Nephron progenitor cell (in vitro differentiated cells): ENCODE measurements around the gene FNDC3B.

Experiments used
- DNase-seq: peaks from one replicate; pipeline ENCODE4 v3.0.0; 2021
- H3K27ac Mint-ChIP-seq: 2 replicates; pipeline ENCODE4 v1.8.0; 2021; ENCODE audit warnings: mild to moderate bottlenecking, moderate library complexity, mixed read lengths
- H3K27me3 Mint-ChIP-seq: 2 replicates; pipeline ENCODE4 v1.8.0; 2021; ENCODE audit warnings: mild to moderate bottlenecking, low read depth, mixed read lengths; ENCODE audit not compliant: poor library complexity
- H3K36me3 Mint-ChIP-seq: 2 replicates; pipeline ENCODE4 v1.8.0; 2021; ENCODE audit warnings: low read depth, mixed read lengths
- H3K4me1 Mint-ChIP-seq: 2 replicates; pipeline ENCODE4 v1.8.0; 2021; ENCODE audit warnings: mixed read lengths
- H3K4me3 Mint-ChIP-seq: 2 replicates; pipeline ENCODE4 v1.8.0; 2021; ENCODE audit warnings: mild to moderate bottlenecking, moderate library complexity, mixed read lengths
- H3K9me3 Mint-ChIP-seq: 2 replicates; pipeline ENCODE4 v1.8.0; 2021; ENCODE audit warnings: mild to moderate bottlenecking, moderate library complexity, mixed read lengths
- TF ChIP-seq, protein P1 (sequence below): fragments of 200-600 bp; sonication (generic); IDR thresholded peaks from 2 replicates; pipeline ENCODE4 v1.5.0; 2021; ENCODE audit warnings: antibody characterized with exemption

The FNDC3B gene

DNA sequence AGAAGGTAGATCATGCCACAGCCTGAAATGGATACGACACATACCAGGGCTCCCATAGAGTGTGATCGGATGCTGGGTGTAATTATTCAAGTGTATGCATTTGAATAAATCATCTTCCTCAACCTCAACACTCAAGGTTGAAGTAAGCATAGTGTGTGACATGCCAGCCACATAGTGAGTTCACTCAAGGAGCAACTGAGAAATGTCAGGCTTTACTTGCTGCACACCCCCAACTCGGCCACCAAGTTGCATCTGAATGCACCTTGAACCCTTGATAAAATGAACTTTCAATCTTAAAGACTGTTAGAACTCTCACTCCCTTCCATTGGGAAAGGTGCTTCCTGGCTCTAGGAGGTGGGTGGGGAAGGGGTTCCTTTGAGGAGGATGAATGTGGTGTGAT lies 287.6 kb downstream of the FNDC3B start:
- TF ChIP-seq, protein P1, sequence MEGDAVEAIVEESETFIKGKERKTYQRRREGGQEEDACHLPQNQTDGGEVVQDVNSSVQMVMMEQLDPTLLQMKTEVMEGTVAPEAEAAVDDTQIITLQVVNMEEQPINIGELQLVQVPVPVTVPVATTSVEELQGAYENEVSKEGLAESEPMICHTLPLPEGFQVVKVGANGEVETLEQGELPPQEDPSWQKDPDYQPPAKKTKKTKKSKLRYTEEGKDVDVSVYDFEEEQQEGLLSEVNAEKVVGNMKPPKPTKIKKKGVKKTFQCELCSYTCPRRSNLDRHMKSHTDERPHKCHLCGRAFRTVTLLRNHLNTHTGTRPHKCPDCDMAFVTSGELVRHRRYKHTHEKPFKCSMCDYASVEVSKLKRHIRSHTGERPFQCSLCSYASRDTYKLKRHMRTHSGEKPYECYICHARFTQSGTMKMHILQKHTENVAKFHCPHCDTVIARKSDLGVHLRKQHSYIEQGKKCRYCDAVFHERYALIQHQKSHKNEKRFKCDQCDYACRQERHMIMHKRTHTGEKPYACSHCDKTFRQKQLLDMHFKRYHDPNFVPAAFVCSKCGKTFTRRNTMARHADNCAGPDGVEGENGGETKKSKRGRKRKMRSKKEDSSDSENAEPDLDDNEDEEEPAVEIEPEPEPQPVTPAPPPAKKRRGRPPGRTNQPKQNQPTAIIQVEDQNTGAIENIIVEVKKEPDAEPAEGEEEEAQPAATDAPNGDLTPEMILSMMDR = no peak
- DNase-seq = no peak
- Mint-ChIP-seq H3K9me3 (no peaks in the 10 kb centered on the region), H3K27me3 (peaks cover 11% of the 10 kb centered on the region), H3K4me3 (no peak overlapping the region), H3K36me3 (peaks cover 79% of the 10 kb centered on the region), H3K27ac (no peak overlapping the region), H3K4me1 (peaks cover 21% of the 10 kb centered on the region)

DNA sequence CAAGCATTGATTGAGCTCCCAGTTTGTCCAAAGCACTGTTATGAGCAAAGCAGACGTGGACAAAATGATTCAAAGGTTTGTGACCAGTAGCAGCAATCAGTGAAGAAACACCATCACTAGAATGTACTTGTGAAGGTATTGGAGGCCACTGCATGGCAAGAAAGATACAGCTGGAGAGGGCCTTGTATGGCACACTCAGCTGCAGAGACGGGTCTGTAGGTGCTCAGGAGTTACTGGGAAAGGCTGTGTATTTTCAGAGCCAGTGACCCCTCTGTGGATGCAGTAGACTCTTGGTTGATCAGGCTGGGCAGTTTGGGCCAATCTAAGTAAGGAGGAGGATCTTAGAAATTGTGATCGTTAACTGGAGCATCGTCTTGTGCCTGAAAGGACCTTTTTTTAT lies 288.9 kb downstream of the FNDC3B start:
- Mint-ChIP-seq H3K9me3 (no peaks in the 10 kb centered on the region), H3K4me1 (peaks cover 16% of the 10 kb centered on the region), H3K27me3 (peaks cover 11% of the 10 kb centered on the region), H3K27ac (peak overlapping the region; percentile 62), H3K36me3 (peaks cover 82% of the 10 kb centered on the region), H3K4me3 (no peak overlapping the region)
- DNase-seq = no peak
- TF ChIP-seq, protein P1 = no peak

DNA sequence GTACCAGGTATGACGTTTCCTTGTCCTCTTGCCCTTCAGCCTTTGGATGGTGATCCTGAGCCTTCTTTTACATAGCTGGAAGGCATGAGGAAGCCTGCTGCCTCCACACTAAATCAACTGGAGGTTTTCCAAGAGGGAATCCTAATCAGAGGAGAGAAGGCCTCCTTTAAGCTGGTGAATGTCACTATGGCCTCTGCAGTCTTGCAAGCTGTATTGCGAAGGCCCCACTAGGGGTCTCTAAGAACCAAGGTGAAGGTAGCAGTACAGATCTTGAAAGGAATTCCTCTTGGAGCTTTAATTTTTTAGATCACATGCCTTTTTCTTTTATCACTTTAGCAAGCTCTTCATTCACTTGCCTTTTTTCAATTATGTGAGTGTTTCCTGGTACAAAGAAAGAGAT lies 289.7 kb downstream of the FNDC3B start:
- H3K36me3 Mint-ChIP-seq = peaks cover 80% of the 10 kb centered on the region
- H3K9me3 Mint-ChIP-seq = no peaks in the 10 kb centered on the region
- peaks cover 8% of the 10 kb centered on the region for H3K4me1 Mint-ChIP-seq
- TF ChIP-seq, protein P1 = peak; percentile 22
- H3K4me3 Mint-ChIP-seq = no peak overlapping the region
- DNase-seq = no peak
- peak overlapping the region; percentile 14 for H3K27ac Mint-ChIP-seq
- H3K27me3 Mint-ChIP-seq = peaks cover 8% of the 10 kb centered on the region

DNA sequence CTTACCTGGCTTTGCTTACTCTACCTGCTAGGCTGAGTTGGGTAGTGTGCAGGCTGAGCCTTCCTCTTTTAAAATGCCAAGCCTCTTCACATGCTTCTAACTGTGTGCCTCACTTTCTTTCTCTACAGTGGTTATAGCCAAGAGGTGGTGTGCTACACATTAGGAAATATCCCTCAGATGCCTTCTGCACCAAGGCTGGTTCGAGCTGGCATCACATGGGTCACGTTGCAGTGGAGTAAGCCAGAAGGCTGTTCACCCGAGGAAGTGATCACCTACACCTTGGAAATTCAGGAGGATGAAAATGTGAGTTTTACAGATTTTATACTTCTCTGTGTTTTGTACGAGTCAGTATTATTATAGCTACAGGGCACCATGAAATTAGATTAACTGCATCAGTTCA lies 291.0 kb downstream of the FNDC3B start:
- DNase-seq = no peak
- Mint-ChIP-seq H3K9me3 (no peaks in the 10 kb centered on the region), H3K27ac (peak overlapping the region; percentile 42), H3K36me3 (peaks cover 72% of the 10 kb centered on the region), H3K4me1 (peaks cover 5% of the 10 kb centered on the region), H3K27me3 (peaks cover 2% of the 10 kb centered on the region), H3K4me3 (no peak overlapping the region)
- TF ChIP-seq, protein P1 = no peak

DNA sequence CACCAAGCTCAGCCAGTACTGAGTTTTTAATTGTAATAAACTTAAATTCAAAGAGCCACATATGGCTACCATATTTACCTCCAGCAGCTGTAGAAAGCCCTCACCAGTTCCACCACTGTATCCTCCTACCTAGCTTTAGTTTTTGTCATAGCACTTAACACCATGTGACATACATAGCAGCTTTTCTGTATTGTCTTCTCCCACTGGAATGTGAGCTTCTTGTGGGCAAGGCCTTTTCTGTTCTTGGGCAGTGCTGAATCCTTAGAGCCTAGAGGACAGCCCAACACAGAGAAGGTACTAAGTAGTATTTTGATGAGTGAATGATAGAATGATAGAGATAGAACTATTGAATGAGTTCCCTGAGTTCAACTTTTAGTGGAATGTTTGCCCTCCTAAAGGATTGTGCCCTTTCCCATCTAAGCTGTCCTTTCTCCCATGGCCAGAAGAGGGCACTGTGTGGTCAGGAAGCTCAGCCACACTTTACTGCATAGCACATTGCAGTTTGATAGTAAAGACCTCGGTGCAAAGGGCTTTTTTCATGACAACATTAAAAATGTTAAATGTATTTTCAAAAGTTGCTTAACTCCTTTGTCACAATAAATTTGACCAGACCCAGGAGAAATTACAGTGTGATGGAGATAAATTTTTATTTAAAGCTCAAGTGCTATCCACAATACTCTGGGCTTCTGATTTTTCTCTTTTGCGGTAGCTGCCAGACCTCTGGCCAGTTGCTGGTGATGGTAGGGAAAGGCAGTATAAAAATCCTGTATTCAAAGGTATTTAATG lies 293.1 kb downstream of the FNDC3B start:
- TF ChIP-seq, protein P1 = peak; percentile 96
- DNase-seq = peak; percentile 71
- Mint-ChIP-seq H3K27me3 (no peaks in the 10 kb centered on the region), H3K4me1 (no peaks in the 10 kb centered on the region), H3K4me3 (no peak overlapping the region), H3K36me3 (peaks cover 68% of the 10 kb centered on the region), H3K27ac (peak overlapping the region; percentile 68), H3K9me3 (no peaks in the 10 kb centered on the region)

DNA sequence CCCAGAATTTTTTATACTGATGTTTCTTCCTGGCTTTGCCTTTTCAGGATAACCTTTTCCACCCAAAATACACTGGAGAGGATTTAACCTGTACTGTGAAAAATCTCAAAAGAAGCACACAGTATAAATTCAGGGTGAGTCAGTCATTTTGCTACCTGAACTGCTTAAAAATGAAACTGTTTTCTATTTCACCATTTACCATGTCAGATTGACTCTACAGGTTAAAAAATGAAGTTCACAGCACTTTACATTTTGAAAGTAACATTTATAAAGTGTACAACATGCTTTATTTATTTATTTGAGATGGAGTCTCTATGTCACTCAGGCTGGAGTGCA lies 293.6 kb downstream of the FNDC3B start:
- no peak overlapping the region for H3K4me3 Mint-ChIP-seq
- DNase-seq = no peak
- no peaks in the 10 kb centered on the region for H3K4me1 Mint-ChIP-seq
- H3K27me3 Mint-ChIP-seq = no peaks in the 10 kb centered on the region
- peaks cover 74% of the 10 kb centered on the region for H3K36me3 Mint-ChIP-seq
- H3K27ac Mint-ChIP-seq = no peak overlapping the region
- H3K9me3 Mint-ChIP-seq = no peaks in the 10 kb centered on the region
- TF ChIP-seq, protein P1 = no peak
